Muscle layer of colon (tissue), 2 donors: ENCODE data around the gene TMEM217.

Experiments used
- H3K27ac ChIP-seq: one replicate; pipeline ENCODE4 v1.7.0; 2013; ENCODE audit warnings: low read depth, mild to moderate bottlenecking, low read length, moderate library complexity
- H3K27me3 ChIP-seq, 2 donors: one replicate each; pipeline ENCODE4 v1.7.0; 2013; ENCODE audit warnings: low read length in 2 of 2, mild to moderate bottlenecking in 2 of 2; ENCODE audit not compliant: insufficient read depth in 2 of 2, control insufficient read depth in 1 of 2
- H3K36me3 ChIP-seq: one replicate; pipeline ENCODE4 v1.7.0; 2013; ENCODE audit warnings: mild to moderate bottlenecking, low read length; ENCODE audit not compliant: insufficient read depth
- H3K4me1 ChIP-seq: one replicate; pipeline ENCODE4 v1.7.0; 2013; ENCODE audit warnings: mild to moderate bottlenecking, low read length; ENCODE audit not compliant: insufficient read depth
- H3K4me3 ChIP-seq, 2 donors: one replicate each; pipeline ENCODE4 v1.7.0; 2013; ENCODE audit warnings: low read length in 2 of 2, low read depth in 1 of 2, mild to moderate bottlenecking in 1 of 2, moderate library complexity in 1 of 2
- H3K9ac ChIP-seq: one replicate; pipeline ENCODE4 v1.7.0; 2013; ENCODE audit warnings: low read length
- H3K9me3 ChIP-seq: one replicate; pipeline ENCODE4 v1.7.0; 2013; ENCODE audit warnings: mild to moderate bottlenecking, low read length
- donor health status: abdominal sarcoma.
- donor health status: Adenocarcinoma of cecum.

Gene TMEM217

DNA sequence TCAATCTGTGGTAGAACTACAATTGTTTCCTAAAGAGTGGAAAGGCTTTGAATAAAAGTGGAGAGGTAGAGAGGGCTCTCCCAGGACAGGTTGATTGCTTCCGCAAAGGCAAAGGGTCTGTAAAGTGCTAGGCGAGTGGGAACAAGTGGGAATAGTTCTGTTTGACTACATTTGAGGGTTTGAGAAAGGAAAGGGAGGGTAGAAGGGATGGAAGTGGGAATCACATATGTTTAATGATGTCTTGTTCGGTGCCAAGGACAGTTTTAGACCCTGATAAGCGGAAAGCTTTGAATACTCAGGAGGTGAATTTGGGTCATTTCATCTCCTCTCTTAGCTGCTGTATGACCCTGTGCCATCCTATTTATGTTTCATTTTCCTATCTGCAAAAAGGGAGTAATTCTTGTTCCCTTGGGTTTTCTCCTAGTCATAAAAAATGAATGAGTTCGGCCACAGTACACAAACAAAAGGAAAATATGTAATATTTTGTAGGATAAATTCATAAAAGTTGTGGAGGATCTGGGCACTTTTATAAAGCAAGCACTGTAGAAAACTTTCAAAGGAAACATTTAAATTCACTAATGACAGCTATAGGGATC lies 89.7 kb downstream of the TMEM217 start:
- Histone ChIP-seq H3K9me3 (no peaks in the 10 kb centered on the region), H3K4me1 (peaks cover 19% of the 10 kb centered on the region), H3K36me3 (peaks cover 9% of the 10 kb centered on the region), H3K27ac (peak overlapping the region; percentile 97), H3K4me3 (peak overlapping the region in 1 of 2 donors; percentile 65), H3K27me3 (no peaks in the 10 kb centered on the region), H3K9ac (peak overlapping the region; percentile 83)

- no peaks in the 10 kb centered on the region for H3K27me3 ChIP-seq
- H3K9me3 ChIP-seq, result no peaks in the 10 kb centered on the region
- no peaks in the 10 kb centered on the region for H3K36me3 ChIP-seq
- H3K9ac ChIP-seq, result no peak overlapping the region
- no peak overlapping the region for H3K4me3 ChIP-seq
- H3K4me1 ChIP-seq, result peaks cover 9% of the 10 kb centered on the region
- H3K27ac ChIP-seq, result no peak overlapping the region
Observed at GRCh38 chr6:37162740-37163139, 95.2 kb downstream of the TMEM217 start.
